GM12891 (cell line): ENCODE measurements around the gene ZSWIM6.

Source experiments
- DNase-seq: peaks from one replicate; pipeline ENCODE4 v3.0.0; 2011; ENCODE audit warnings: low spot score; ENCODE audit not compliant: insufficient read length
- FAIRE-seq: peaks from 2 replicates; lab custom pipeline; 2011; peaks lifted over from hg19 to GRCh38; lab: Jason Lieb, UNC
- PAX5 ChIP-seq: IDR thresholded peaks from 2 replicates; pipeline ENCODE4 v1.6.1; 2011; ENCODE audit warnings: low read length, moderate library complexity, mild to moderate bottlenecking; ENCODE audit not compliant: insufficient read depth, severe bottlenecking
- POLR2A ChIP-seq: IDR thresholded peaks from 2 replicates; pipeline ENCODE4 v1.6.1; 2011; ENCODE audit warnings: low read depth, low read length, control low read depth
- POLR2AphosphoS5 ChIP-seq: IDR thresholded peaks from 2 replicates; pipeline ENCODE4 v1.6.1; 2011; ENCODE audit warnings: low read depth, low read length, control low read depth
- POU2F2 ChIP-seq: IDR thresholded peaks from 2 replicates; pipeline ENCODE4 v1.6.1; 2011; ENCODE audit warnings: low read depth, mild to moderate bottlenecking, control low read depth, low read length, moderate library complexity
- SPI1 ChIP-seq: IDR thresholded peaks from 2 replicates; pipeline ENCODE4 v1.6.1; 2011; ENCODE audit warnings: low read depth, low read length, control low read depth
- TAF1 ChIP-seq: IDR thresholded peaks from 2 replicates; pipeline ENCODE4 v1.6.1; 2011; ENCODE audit warnings: low read depth, low read length, control low read depth

ZSWIM6 gene

DNA sequence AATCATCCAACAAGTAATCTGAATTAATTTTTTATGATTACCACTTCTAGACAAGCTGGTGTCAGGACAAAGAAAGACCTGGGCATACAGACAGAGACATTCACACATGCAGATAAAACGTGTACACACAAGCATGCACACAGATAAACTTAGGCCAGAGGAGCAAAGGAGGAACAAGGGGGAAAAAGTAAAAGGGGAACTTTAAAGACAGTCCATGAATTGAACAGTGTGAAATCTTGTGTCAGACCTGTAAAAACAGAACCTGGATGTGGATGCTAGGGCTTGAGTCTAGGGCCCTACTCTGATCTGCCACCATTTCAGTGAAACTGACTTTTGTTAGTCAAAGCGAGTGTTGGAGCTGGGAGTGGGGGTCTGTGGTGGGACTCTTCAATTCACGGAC lies 11.2 kb upstream of the ZSWIM6 start:
- FAIRE-seq: no peak
- no peak for TF ChIP-seq PAX5
- no peak for DNase-seq

DNA sequence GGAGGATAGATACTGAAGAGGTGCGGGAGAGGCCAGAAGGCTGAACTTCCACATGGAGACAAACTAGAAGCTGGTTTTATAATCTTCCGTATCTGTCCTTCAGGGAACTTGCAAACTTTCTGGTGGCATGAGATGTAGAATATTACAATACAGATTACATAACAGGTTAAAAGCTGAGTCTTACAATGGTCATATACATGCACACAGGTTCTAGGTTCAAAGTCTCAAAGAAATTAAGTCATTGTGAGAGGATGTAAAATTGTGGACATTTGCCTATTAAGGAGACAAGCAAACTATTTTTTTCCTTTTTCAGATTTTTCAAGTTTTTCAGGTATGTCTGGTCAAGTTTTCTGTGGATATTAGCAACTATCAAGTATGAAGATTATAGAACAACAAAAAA lies 10.4 kb upstream of the ZSWIM6 start:
- no peak for TF ChIP-seq PAX5
- TF ChIP-seq TAF1: no peak
- DNase-seq (no peak), FAIRE-seq (no peak)

DNA sequence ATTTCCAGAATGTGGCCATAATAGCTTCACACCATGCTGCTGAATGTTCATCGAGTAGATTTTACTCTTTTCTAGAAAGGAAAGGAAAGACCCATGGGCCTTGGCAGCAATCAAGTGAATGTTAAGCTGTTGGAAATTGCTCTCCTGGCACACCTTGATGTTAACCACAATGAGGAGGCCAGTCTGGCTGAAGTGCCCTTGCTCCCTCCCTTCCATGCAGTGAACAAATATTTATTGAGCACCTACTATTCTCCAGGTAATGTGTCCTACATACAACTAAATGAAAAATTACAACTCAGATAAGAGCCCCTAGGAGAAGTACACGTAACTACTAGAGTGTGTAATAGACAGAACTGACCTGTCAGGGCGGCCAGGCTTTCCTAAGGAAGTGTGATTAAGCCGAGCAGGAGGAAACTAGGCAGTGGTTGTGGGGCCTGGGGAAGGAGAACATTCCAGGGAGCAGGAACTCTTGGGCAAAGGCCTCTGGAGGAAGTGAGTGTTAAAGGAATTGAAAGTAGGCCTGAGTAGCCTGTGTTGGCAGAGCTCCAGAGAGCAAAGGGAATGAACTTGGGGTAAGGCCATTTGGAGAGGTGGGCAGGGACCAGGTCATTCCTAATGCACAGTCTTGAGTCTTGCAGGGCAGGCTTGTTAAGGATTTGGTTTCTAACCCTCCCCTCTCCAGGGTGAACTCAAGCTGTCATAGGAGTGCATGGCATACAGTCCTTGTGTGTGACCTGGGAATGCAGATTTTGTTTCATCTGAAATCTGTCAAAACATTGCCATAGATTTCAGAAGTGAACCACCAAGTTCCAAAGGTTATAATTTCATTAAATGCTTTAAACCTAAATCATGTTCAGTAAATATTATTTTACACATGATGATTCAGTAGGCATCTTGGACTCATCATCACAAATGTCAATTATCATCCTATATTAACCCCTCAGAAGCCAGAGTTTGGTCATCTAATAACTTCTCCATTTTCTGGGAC lies 9.0 kb upstream of the ZSWIM6 start:
- FAIRE-seq (no peak), DNase-seq (no peak)
- TF ChIP-seq TAF1: no peak
- TF ChIP-seq SPI1: no peak
- TF ChIP-seq PAX5: no peak
- TF ChIP-seq POLR2AphosphoS5: no peak
- no peak for TF ChIP-seq POU2F2

DNA sequence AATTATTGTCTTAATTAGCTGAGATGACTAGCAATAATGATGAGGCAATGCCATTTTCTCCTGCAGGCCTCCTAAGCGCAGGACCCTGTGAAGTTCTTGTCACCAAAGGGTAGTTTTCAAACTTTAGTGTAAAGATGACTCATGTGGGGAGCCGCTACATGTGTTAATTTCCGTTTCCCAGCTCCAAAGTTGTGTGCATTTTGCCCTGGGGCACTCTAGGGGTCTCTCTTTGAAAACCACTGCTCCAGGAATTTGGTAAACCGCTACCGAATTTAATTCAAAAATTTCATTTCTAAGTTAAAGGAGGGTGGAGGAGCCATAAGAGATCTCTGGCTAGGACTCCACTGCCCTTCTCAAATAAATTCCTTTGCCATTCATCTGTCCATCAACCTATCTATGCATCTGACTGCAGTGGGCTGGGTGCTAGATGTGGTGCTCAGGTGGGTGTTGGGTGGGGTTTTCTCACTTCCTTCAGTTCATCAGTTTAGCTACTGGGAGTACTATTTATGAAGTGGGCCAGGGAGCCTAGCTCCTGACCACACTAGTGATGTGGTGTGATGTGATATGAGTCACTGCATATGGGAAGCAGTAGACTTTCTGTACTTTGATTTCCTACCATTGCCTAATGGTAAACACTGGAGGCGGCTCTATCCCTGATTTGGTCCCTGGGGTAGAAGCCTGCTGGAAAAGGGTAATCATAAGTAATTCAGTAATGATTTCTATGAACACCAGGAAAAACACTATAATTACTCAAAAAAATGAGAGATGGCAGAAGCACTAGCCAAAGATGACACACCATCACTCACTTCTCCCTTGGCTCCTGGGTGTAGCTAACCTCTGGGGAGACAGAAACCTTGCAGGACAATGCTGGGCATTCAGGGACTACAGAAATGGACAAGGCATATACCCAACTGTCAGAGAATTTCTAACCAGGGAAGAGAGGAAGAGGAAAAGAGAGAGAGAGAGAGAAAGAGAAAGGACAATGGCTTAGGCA lies 4.0 kb upstream of the ZSWIM6 start:
- peak; percentile 95 for FAIRE-seq
- 0 out of 2 replicates have a peak, but pooled peaks have one; percentile 31 for TF ChIP-seq POU2F2
- peak; percentile 86 for TF ChIP-seq SPI1
- TF ChIP-seq PAX5: no peak
- peak; percentile 30 for DNase-seq

DNA sequence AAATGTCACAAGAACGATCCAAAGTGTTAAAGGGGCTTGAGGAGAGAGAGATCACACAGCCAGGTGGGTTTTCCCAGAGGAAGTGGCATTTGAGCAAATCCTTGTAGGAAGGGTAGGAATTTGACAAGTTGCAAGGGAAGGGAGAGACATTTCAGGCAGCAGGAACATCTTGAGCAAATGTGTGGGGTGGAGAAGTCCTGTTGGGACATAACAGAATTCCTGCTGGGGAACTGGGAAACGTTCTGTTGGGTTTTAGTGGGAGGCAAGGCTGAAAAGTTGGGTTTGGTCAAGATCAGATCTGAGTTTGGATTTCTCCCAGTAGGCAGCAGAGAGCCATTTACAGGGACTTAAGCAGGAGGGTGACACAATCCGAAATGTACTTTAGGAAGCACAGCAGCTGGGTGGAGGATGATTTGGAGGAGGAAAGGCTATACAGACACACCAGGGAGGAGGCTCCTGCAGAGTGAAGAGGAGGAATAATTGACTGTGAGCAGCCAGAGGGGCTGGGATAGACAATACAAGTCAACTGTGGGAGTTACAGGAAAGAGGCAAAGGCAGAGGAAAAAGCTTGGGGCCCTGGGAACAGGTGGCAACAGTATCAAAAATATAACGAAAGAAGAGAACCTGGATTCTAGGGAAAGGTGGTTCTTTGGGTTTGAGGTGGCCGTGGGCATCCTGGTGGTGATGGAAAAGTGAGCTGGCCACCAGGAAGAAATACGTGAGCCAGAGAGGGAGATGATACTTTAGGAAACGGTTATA lies 3.1 kb upstream of the ZSWIM6 start:
- FAIRE-seq (no peak), DNase-seq (no peak)

DNA sequence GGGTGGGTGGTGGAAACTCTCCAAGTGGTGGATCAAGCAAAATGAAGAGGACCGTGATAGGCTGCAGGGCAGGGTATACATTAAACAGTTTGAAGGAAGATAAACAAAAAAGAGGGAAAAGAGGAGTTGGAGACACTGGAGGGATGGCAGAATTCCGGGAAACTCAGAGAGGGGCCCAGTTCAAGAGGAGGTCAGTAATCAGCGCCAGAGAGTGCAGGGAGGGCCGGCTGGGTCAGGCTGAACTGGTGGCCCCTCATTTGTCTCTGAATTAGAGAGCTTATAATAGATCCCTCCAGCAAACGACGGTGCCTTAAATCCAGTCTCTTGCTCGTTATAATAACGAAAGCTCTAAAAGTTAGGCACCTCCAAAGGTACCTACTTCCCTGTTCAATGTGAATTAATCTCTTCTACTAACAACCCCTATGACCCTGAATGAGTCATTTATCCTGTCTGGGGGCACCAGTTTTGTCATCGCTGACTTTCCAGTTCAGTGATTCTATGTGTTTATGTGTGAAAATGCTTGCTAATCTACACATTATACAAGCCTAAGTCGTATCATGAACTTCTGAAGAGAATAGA lies 2.4 kb upstream of the ZSWIM6 start:
- no peak for DNase-seq
- TF ChIP-seq PAX5 (peak; percentile 64), POU2F2 (no peak), POLR2AphosphoS5 (no peak), TAF1 (no peak)
- peak; percentile 69 for FAIRE-seq

More for the DNA sequence above, 3.1 kb upstream of the ZSWIM6 start:
- no peak for TF ChIP-seq SPI1
- no peak for TF ChIP-seq POLR2AphosphoS5
- no peak for TF ChIP-seq TAF1
- no peak for TF ChIP-seq POU2F2
- TF ChIP-seq POLR2A: no peak
- no peak for TF ChIP-seq PAX5

DNA sequence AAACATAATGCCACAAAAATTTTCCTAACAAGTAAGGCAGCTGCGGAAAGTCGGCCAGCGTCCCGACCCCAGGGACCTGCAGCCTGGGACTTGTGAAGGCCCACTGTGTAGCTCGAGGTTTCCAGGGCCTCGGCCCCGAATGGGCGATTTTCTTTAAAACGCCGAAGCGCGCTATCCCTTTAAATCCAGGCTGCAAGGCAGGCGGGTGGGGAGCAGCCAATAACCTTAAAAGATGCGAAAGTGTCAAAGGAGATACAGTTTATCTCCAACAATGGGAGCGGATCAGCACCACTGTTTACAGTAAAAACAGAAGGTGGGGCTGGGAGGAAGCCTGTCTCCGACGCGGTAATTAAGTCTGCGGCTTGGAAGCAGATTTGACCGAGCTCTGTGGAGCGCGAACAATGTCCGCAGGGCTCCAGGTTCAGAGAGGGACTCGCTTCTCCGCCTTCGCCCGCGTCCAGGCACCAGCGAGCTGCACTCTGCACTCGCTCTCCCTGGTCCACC lies 1.7 kb upstream of the ZSWIM6 start:
- DNase-seq: no peak
- TF ChIP-seq SPI1: no peak
- no peak for TF ChIP-seq POU2F2
- TF ChIP-seq POLR2AphosphoS5: no peak
- TF ChIP-seq POLR2A: no peak
- no peak for TF ChIP-seq TAF1
- no peak for FAIRE-seq

DNA sequence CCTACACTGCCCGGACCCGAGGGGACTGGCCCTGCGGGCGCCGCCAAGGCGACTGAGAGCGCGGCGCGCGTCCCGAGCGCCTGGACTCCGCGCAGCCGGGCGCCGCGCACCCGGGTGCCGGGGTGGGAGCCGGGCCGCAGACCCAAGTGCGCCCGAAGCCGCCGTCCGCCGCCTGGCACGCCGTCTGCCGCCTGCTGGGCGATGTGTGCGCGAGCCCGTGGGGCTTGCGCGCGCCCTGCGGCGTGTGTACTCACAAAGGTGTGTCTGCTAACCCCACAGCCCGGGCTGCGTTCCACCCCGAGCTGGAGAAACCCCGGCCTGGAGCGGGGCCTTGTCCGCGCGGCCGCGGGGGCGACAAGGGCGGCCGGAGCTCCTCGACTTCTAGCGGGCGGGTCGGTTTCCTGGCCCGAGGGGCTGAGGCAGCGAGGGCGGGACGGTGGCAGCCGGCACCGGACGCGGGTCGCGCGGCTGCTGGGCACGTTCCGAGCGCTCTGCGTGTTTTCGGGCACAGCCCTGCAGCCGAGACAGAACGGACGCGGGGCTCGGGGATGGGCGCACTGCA lies 1.1 kb upstream of the ZSWIM6 start:
- DNase-seq: peak; percentile 29
- FAIRE-seq: no peak
- TF ChIP-seq POLR2AphosphoS5: no peak
- no peak for TF ChIP-seq TAF1
- no peak for TF ChIP-seq POU2F2

DNA sequence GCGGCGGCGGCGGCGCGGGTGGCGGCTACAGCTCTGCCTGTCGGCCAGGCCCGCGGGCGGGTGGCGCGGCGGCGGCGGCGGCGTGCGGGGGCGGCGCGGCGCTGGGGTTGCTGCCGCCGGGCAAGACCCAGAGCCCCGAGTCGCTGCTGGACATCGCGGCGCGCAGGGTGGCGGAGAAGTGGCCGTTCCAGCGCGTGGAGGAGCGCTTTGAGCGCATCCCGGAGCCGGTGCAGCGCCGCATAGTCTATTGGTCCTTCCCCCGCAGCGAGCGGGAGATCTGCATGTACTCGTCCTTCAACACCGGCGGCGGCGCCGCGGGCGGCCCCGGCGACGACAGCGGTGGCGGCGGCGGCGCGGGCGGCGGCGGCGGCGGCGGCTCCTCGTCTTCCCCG lies 296 bp downstream of the ZSWIM6 start:
- FAIRE-seq: no peak
- peak; percentile 15 for DNase-seq
- no peak for TF ChIP-seq TAF1
- no peak for TF ChIP-seq PAX5
- no peak for TF ChIP-seq POLR2AphosphoS5
